Epithelial cell of proximal tubule (primary cell): Measurements from ENCODE around the gene SLC22A15. TPM values are rescaled to one million over a fixed set of nuclear protein-coding genes. Genes with fewer than 3 reads are reported as not detected.

Experiments
- total RNA-seq: library from RNA; depleted of rRNA; stranded (reverse); fragments of >200 nt; gene quantifications from 2 replicates; pipeline ENCODE4 v1.2.3, GENCODE V29; 2015

Gene SLC22A15
- total RNA-seq, 1 donor from 2014 or later: 2.6 TPM

Other genes with a start within 250 kb of the SLC22A15 start
- not detected in 2 replicates for gene CASQ2, start 207.8 kb upstream of the SLC22A15 start, total RNA-seq
- gene NHLH2, start 135.4 kb upstream of the SLC22A15 start, total RNA-seq: 0.06 TPM in 1 of 2 replicates, not detected in the other
- 0.29 and 0.52 TPM in 2 replicates for gene MAB21L3, start 134.9 kb downstream of the SLC22A15 start, total RNA-seq